Mesendoderm (in vitro differentiated cells): ENCODE measurements around the gene NME7.

Experiments
- DNase-seq: peaks from one replicate; pipeline ENCODE4 v3.0.0; 2013
- H2AK5ac ChIP-seq: 2 replicates; pipeline ENCODE4 v1.6.1; 2013; ENCODE audit warnings: low read length, inconsistent platforms
- H2BK120ac ChIP-seq: 2 replicates; pipeline ENCODE4 v1.6.1; 2013; ENCODE audit warnings: low read depth, mild to moderate bottlenecking, low read length, moderate library complexity, mixed read lengths
- H2BK15ac ChIP-seq: replicated peaks from 2 replicates; pipeline ENCODE4 v1.6.1; 2013; ENCODE audit warnings: low read depth, mild to moderate bottlenecking, moderate library complexity
- H2BK5ac ChIP-seq: 2 replicates; pipeline ENCODE4 v1.6.1; 2013; ENCODE audit warnings: low read length, inconsistent platforms
- H3K18ac ChIP-seq: 2 replicates; pipeline ENCODE4 v1.6.1; 2013; ENCODE audit warnings: mild to moderate bottlenecking, low read length, mixed read lengths
- H3K23ac ChIP-seq: one replicate; pipeline ENCODE4 v1.6.1; 2013; ENCODE audit warnings: low read length
- H3K27ac ChIP-seq: 2 replicates; pipeline ENCODE4 v1.5.1; 2013; ENCODE audit warnings: low read depth, mild to moderate bottlenecking, inconsistent platforms, low read length, moderate library complexity
- H3K27me3 ChIP-seq: 2 replicates; pipeline ENCODE4 v1.6.1; 2013; ENCODE audit warnings: low read length, control low read depth, mild to moderate bottlenecking, inconsistent platforms; ENCODE audit not compliant: insufficient read depth, poor library complexity
- H3K36me3 ChIP-seq: 2 replicates; pipeline ENCODE4 v1.6.1; 2013; ENCODE audit warnings: low read length, inconsistent platforms; ENCODE audit not compliant: control insufficient read depth, insufficient read depth
- H3K4ac ChIP-seq: one replicate; pipeline ENCODE4 v1.6.1; 2013; ENCODE audit warnings: low read depth, mild to moderate bottlenecking, low read length, moderate library complexity
- H3K4me1 ChIP-seq: 2 replicates; pipeline ENCODE4 v1.6.1; 2013; ENCODE audit warnings: low read depth, low read length, inconsistent platforms; ENCODE audit not compliant: control insufficient read depth
- H3K4me2 ChIP-seq: 2 replicates; pipeline ENCODE4 v1.6.1; 2013; ENCODE audit warnings: low read length
- H3K4me3 ChIP-seq: 2 replicates; pipeline ENCODE4 v1.5.1; 2013; ENCODE audit warnings: mild to moderate bottlenecking, low read length
- H3K56ac ChIP-seq: one replicate; pipeline ENCODE4 v1.6.1; 2013; ENCODE audit warnings: low read length
- H3K79me1 ChIP-seq: 2 replicates; pipeline ENCODE4 v1.6.1; 2013; ENCODE audit warnings: low read length, inconsistent platforms
- H3K79me2 ChIP-seq: 2 replicates; pipeline ENCODE4 v1.6.1; 2013; ENCODE audit warnings: mild to moderate bottlenecking, low read length; ENCODE audit not compliant: control insufficient read depth, insufficient read depth
- H3K9ac ChIP-seq: 2 replicates; pipeline ENCODE4 v1.6.1; 2013; ENCODE audit warnings: low read length, inconsistent platforms
- H4K5ac ChIP-seq: one replicate; pipeline ENCODE4 v1.6.1; 2013; ENCODE audit warnings: low read length
- H4K8ac ChIP-seq: one replicate; pipeline ENCODE4 v1.6.1; 2013; ENCODE audit warnings: low read depth, mild to moderate bottlenecking, control low read depth, low read length, moderate library complexity
- WGBS: extraction: QIAGEN DNeasy Blood & Tissue Kit; methylation state at CpG from one replicate; pipeline ENCODE4 v1.1.7; 2013; ENCODE audit warnings: low lambda C conversion rate, missing lambda C conversion rate; ENCODE audit not compliant: insufficient coverage; ENCODE audit errors: extremely low coverage; 5-methylcytosine and 5-hydroxymethylcytosine counted together

Gene NME7

DNA sequence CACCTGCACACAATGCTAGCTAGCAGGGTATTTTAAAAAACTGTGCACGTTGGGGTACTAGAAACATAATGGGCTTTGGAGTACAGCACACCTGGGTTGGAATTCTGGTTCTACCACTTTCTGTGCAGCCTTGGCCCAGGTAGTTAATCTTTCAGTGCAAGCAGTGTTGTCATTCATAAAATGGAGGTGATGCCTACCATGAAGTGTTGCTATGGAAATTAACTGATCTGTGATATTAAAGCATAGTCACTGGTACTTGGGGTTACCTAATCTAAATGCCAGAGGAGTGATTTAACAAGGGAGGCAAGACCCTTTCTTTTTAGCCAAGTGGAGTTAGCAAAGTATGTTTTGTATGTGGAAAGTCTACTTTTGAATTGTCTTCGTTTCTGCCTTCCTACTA, 243.1 kb downstream of the NME7 start:
- Histone ChIP-seq H3K18ac (no peak overlapping the region), H2BK120ac (no peak overlapping the region), H3K36me3 (no peaks in the 10 kb centered on the region)

DNA sequence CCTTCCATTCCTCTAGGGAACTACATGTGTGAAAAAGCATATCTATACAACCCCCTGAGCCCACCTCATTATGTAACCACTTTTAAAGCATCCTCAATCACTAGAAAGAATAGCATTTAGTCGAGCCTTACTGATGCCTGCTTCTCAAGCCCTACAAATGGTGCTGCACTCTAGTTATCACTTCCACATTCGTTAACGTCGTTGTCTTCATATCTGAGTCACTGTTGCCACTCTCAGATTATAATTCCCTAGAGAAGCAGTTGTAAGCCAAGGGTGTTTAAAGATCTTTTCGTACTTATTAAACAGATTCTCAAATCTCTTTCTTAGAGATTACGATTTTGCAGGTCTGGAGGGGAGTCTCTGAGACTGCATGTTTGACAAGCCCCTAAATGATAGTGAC, 244.6 kb downstream of the NME7 start:
- no peaks in the 10 kb centered on the region for H3K27me3 ChIP-seq
- H3K9ac ChIP-seq: no peak overlapping the region
- H3K4me3 ChIP-seq: no peak overlapping the region
- H3K4ac ChIP-seq: no peak overlapping the region
- no peak overlapping the region for H3K4me2 ChIP-seq
- peaks cover 3% of the 10 kb centered on the region for H3K4me1 ChIP-seq
- H4K5ac ChIP-seq: no peak overlapping the region
- no peak overlapping the region for H2AK5ac ChIP-seq
- no peaks in the 10 kb centered on the region for H3K36me3 ChIP-seq
- peaks cover 8% of the 10 kb centered on the region for H3K79me1 ChIP-seq
- H3K23ac ChIP-seq: no peak overlapping the region
- no peak overlapping the region for H2BK5ac ChIP-seq
- WGBS: no CpG with 5 or more reads among the region's 6 CpGs
- no peak overlapping the region for H4K8ac ChIP-seq
- no peak overlapping the region for H2BK120ac ChIP-seq
- no peak overlapping the region for H3K27ac ChIP-seq
- no peak overlapping the region for H3K18ac ChIP-seq
- no peak overlapping the region for H3K56ac ChIP-seq
- H3K79me2 ChIP-seq: peaks cover 7% of the 10 kb centered on the region
- H2BK15ac ChIP-seq: no peak overlapping the region
- DNase-seq: peak; percentile 61

More for the DNA sequence above, 243.1 kb downstream of the NME7 start:
- peaks cover 7% of the 10 kb centered on the region for H3K79me2 ChIP-seq
- H4K5ac ChIP-seq: no peak overlapping the region
- H3K56ac ChIP-seq: no peak overlapping the region
- no peak for DNase-seq
- no peak overlapping the region for H4K8ac ChIP-seq
- no peak overlapping the region for H3K9ac ChIP-seq
- no peak overlapping the region for H2AK5ac ChIP-seq
- H3K79me1 ChIP-seq: peaks cover 8% of the 10 kb centered on the region
- no peak overlapping the region for H3K4me3 ChIP-seq
- H2BK15ac ChIP-seq: no peak overlapping the region
- no peak overlapping the region for H3K27ac ChIP-seq
- no peak overlapping the region for H3K4ac ChIP-seq
- H2BK5ac ChIP-seq: no peak overlapping the region
- no peaks in the 10 kb centered on the region for H3K27me3 ChIP-seq
- H3K23ac ChIP-seq: no peak overlapping the region
- peaks cover 3% of the 10 kb centered on the region for H3K4me1 ChIP-seq
- no peak overlapping the region for H3K4me2 ChIP-seq
- no CpG with 5 or more reads among the region's 2 CpGs for WGBS

DNA sequence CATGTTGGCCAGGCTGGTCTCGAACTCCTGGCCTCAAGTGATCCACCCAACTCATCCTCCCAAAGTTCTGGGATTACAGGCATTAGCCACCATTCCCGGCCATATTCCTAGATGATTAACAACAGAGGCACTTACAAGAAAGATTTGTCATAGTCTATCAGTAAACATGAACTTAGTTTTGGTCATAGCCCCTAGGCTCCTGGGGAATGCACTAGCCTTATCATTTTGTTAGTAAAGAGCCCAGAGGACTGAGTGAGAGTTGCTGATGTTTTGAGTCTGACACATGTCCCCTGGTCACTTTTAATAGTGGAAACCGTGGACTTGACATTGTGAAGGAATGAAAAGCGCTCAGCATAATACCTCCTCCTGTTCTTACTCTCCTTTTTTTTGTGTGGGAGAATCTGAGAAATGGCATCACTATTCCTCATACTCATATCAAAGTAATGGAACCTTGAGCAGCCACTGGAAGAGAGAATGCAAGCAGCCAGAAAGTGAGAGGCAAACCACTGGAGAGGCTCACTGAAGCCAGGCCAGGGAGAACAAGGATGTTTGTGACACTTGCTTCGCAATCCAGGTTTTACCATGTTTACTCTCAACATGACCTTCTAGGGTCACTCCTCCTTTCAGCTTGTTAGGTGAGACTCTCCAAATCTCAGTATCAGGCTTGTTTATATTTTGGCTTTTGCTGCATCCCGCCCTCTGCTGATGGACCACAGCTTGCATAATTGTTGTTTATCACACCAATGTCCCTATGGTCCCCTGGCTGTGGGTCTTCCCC, 246.3 kb downstream of the NME7 start:
- Histone ChIP-seq H3K27ac (no peak overlapping the region), H3K56ac (no peak overlapping the region), H3K18ac (no peak overlapping the region), H2BK120ac (no peak overlapping the region), H3K9ac (no peak overlapping the region), H4K5ac (no peak overlapping the region), H2BK5ac (no peak overlapping the region), H3K4me1 (peaks cover 5% of the 10 kb centered on the region), H3K79me2 (peaks cover 7% of the 10 kb centered on the region), H3K79me1 (peaks cover 10% of the 10 kb centered on the region), H2BK15ac (no peak overlapping the region), H3K36me3 (no peaks in the 10 kb centered on the region), H3K4me2 (no peak overlapping the region), H3K4ac (no peak overlapping the region), H2AK5ac (no peak overlapping the region), H3K27me3 (no peaks in the 10 kb centered on the region), H4K8ac (no peak overlapping the region), H3K23ac (no peak overlapping the region), H3K4me3 (no peak overlapping the region)
- WGBS: no CpG with 5 or more reads among the region's 6 CpGs
- no peak for DNase-seq

DNA sequence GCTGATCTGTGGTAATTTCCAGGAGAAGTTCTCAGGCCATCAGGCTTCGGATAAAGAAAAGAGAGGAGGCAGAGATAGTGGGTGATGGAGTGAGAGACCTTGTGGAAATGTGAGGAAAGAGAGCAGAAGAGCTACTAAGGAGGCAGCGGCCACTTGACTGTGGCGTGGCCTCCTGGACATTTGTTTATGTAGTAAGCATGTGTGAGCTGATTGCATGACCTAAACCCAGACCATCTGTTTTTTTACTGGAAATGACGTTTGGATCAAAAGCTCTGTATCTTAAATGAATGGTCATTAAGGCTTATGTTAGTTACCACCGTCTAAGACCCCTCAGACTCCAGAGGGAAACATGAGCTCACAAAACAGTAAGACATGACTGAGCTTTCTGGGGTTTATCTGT, 247.5 kb downstream of the NME7 start:
- H4K8ac ChIP-seq: no peak overlapping the region
- no peaks in the 10 kb centered on the region for H3K27me3 ChIP-seq
- H3K56ac ChIP-seq: no peak overlapping the region
- DNase-seq: no peak
- H3K79me2 ChIP-seq: peaks cover 10% of the 10 kb centered on the region
- H3K36me3 ChIP-seq: peaks cover 3% of the 10 kb centered on the region
- no peak overlapping the region for H3K27ac ChIP-seq
- no peak overlapping the region for H3K4me3 ChIP-seq
- H3K79me1 ChIP-seq: peaks cover 15% of the 10 kb centered on the region
- no peak overlapping the region for H3K4me2 ChIP-seq
- peaks cover 7% of the 10 kb centered on the region for H3K4me1 ChIP-seq
- no CpG with 5 or more reads among the region's 5 CpGs for WGBS
- H3K9ac ChIP-seq: no peak overlapping the region
- H2BK15ac ChIP-seq: no peak overlapping the region
- H3K4ac ChIP-seq: no peak overlapping the region
- no peak overlapping the region for H3K23ac ChIP-seq
- no peak overlapping the region for H4K5ac ChIP-seq
- no peak overlapping the region for H2BK5ac ChIP-seq
- H3K18ac ChIP-seq: no peak overlapping the region
- no peak overlapping the region for H2AK5ac ChIP-seq
- H2BK120ac ChIP-seq: no peak overlapping the region

DNA sequence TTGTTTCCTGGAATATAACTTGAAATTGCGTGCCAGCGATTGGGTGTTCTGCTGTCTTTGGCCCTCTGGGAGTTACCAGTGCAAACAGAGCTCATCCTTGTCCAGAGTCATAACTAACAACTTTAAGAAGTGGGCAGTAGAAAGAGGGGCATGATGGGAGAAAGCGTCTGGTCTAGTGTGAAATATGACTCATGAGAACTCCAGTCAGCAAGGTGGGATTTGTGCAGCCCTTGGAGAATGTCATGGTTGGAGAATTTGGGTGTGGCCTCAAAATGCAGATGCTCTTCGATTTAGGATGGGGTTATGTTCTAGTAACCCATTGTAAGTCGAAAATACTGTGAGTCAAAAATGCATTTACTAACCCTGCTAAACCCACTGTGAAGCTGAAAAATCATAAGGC, 248.2 kb downstream of the NME7 start:
- Histone ChIP-seq H3K36me3 (peaks cover 4% of the 10 kb centered on the region), H2BK5ac (no peak overlapping the region), H2AK5ac (no peak overlapping the region), H3K4me2 (no peak overlapping the region), H3K4ac (no peak overlapping the region), H3K4me3 (no peak overlapping the region), H2BK120ac (no peak overlapping the region), H3K79me1 (peaks cover 17% of the 10 kb centered on the region), H4K5ac (no peak overlapping the region), H3K4me1 (peaks cover 7% of the 10 kb centered on the region), H3K23ac (no peak overlapping the region), H3K56ac (no peak overlapping the region), H3K27ac (no peak overlapping the region), H3K79me2 (peaks cover 11% of the 10 kb centered on the region), H3K9ac (no peak overlapping the region), H4K8ac (no peak overlapping the region), H3K18ac (no peak overlapping the region), H3K27me3 (no peaks in the 10 kb centered on the region), H2BK15ac (no peak overlapping the region)
- no peak for DNase-seq
- WGBS: no CpG with 5 or more reads among the region's 5 CpGs

DNA sequence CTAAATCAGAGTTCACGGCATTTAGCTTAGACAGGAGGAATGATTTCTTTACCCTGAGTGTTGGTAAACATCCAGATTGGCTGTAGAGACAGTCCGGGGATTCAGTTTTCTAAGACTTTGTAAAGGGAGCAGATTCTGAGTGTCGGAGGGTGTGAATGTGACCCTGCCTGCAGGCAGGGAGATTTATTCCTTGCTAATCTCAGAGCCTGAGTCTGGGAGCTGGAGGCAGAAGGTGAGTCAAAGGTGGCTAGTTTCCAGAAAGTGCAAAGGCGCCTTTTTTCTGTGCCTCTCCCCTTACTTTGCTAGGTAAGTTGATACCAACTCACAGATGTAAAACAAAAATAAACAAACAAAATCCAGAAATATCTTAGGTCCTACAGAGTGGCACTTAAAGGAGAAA, 249.4 kb downstream of the NME7 start:
- H2BK120ac ChIP-seq: no peak overlapping the region
- DNase-seq: no peak
- H3K4me1 ChIP-seq: peaks cover 9% of the 10 kb centered on the region
- no peaks in the 10 kb centered on the region for H3K27me3 ChIP-seq
- no peak overlapping the region for H2AK5ac ChIP-seq
- H3K18ac ChIP-seq: no peak overlapping the region
- no peak overlapping the region for H3K4me3 ChIP-seq
- WGBS: no CpG with 5 or more reads among the region's 4 CpGs
- H4K8ac ChIP-seq: no peak overlapping the region
- peaks cover 20% of the 10 kb centered on the region for H3K79me1 ChIP-seq
- peaks cover 13% of the 10 kb centered on the region for H3K79me2 ChIP-seq
- H3K36me3 ChIP-seq: peaks cover 7% of the 10 kb centered on the region
- no peak overlapping the region for H2BK5ac ChIP-seq
- H2BK15ac ChIP-seq: no peak overlapping the region
- peak overlapping the region; percentile 39 for H3K56ac ChIP-seq
- no peak overlapping the region for H3K23ac ChIP-seq
- H3K4me2 ChIP-seq: no peak overlapping the region
- H3K27ac ChIP-seq: no peak overlapping the region
- H3K9ac ChIP-seq: no peak overlapping the region
- H3K4ac ChIP-seq: no peak overlapping the region
- H4K5ac ChIP-seq: no peak overlapping the region
